Mesenchymal stem cell (in vitro differentiated cells and primary cell): ENCODE data around the gene SIGLEC9.
A peak's percentile ranks its signal among the peaks of the same experiment; 100 is the strongest.

Source experiments
- DNase-seq: peaks from one replicate; pipeline ENCODE4 v3.0.0-alpha.2; 2013
- H2AFZ ChIP-seq: one replicate; pipeline ENCODE4 v1.6.1; 2013; ENCODE audit warnings: low read depth, mild to moderate bottlenecking, control low read depth, inconsistent platforms, low read length, moderate library complexity
- H2AK5ac ChIP-seq: 2 replicates; pipeline ENCODE4 v1.6.1; 2013; ENCODE audit warnings: low read length, moderate library complexity, mild to moderate bottlenecking, inconsistent platforms; ENCODE audit not compliant: severe bottlenecking
- H2BK120ac ChIP-seq: one replicate; pipeline ENCODE4 v1.6.1; 2013; ENCODE audit warnings: low read depth, mild to moderate bottlenecking, inconsistent platforms, low read length, moderate library complexity
- H2BK12ac ChIP-seq, 2 experiments: one replicate each; pipeline ENCODE4 v1.6.1; 2013; ENCODE audit warnings: inconsistent platforms in 2 of 2, low read length in 2 of 2, mild to moderate bottlenecking in 2 of 2, moderate library complexity in 2 of 2, control low read depth in 1 of 2
- H2BK15ac ChIP-seq: one replicate; pipeline ENCODE4 v1.6.1; 2013; ENCODE audit warnings: mild to moderate bottlenecking, low read depth, inconsistent platforms; ENCODE audit not compliant: poor library complexity, severe bottlenecking
- H2BK5ac ChIP-seq: 2 replicates; pipeline ENCODE4 v1.6.1; 2013; ENCODE audit warnings: low read depth, mild to moderate bottlenecking, low read length, control low read depth, inconsistent platforms; ENCODE audit not compliant: poor library complexity, severe bottlenecking
- H3K14ac ChIP-seq, 2 experiments: one replicate each; pipeline ENCODE4 v1.6.1; 2013; ENCODE audit warnings: inconsistent platforms in 2 of 2, low read length in 2 of 2, control low read depth in 1 of 2, mild to moderate bottlenecking in 1 of 2, moderate library complexity in 1 of 2
- H3K18ac ChIP-seq, 2 experiments: one replicate each; pipeline ENCODE4 v1.6.1; 2013; ENCODE audit warnings: inconsistent platforms in 2 of 2, low read length in 2 of 2, control low read depth in 1 of 2, low read depth in 1 of 2, mild to moderate bottlenecking in 1 of 2
- H3K23ac ChIP-seq, 2 experiments: one replicate each; pipeline ENCODE4 v1.6.1; 2013; ENCODE audit warnings: inconsistent platforms in 2 of 2, low read length in 2 of 2, mild to moderate bottlenecking in 2 of 2, moderate library complexity in 2 of 2, control low read depth in 1 of 2
- H3K27ac ChIP-seq: 2 replicates; pipeline ENCODE4 v1.5.1; 2013; ENCODE audit warnings: mild to moderate bottlenecking, moderate library complexity, low read length, control low read depth, inconsistent platforms; ENCODE audit not compliant: poor library complexity, severe bottlenecking
- H3K27me3 ChIP-seq, 2 experiments: 2 replicates each; pipeline versions ENCODE4 v1.6.1 to v1.7.0; 2013; ENCODE audit warnings: low read length in 2 of 2, mild to moderate bottlenecking in 2 of 2, moderate library complexity in 2 of 2, control low read depth in 1 of 2, inconsistent platforms in 1 of 2; ENCODE audit not compliant: control insufficient read depth in 1 of 2, insufficient read depth in 1 of 2
- H3K36me3 ChIP-seq, 2 experiments: 2 replicates each; pipeline versions ENCODE4 v1.6.1 to v1.7.0; 2013; ENCODE audit warnings: low read length in 2 of 2, control low read depth in 1 of 2, inconsistent platforms in 1 of 2, low read depth in 1 of 2, mild to moderate bottlenecking in 1 of 2; ENCODE audit not compliant: insufficient read depth in 2 of 2, control insufficient read depth in 1 of 2
- H3K4ac ChIP-seq, 2 experiments: one replicate each; pipeline ENCODE4 v1.6.1; 2013; ENCODE audit warnings: inconsistent platforms in 2 of 2, low read length in 2 of 2, mild to moderate bottlenecking in 2 of 2, moderate library complexity in 2 of 2, control low read depth in 1 of 2, low read depth in 1 of 2
- H3K4me1 ChIP-seq: 2 replicates; pipeline ENCODE4 v1.6.1; 2013; ENCODE audit warnings: low read depth, low read length, control low read depth; ENCODE audit not compliant: control insufficient read depth, insufficient read depth
- H3K4me2 ChIP-seq: 2 replicates; pipeline ENCODE4 v1.6.1; 2013; ENCODE audit warnings: low read length, mild to moderate bottlenecking, inconsistent platforms; ENCODE audit not compliant: poor library complexity, severe bottlenecking
- H3K4me3 ChIP-seq, 2 experiments: 2 replicates each; pipeline versions ENCODE4 v1.5.1 to v1.7.0; 2013; ENCODE audit warnings: low read length in 2 of 2, mild to moderate bottlenecking in 2 of 2, control low read depth in 1 of 2, low read depth in 1 of 2; ENCODE audit not compliant: insufficient read depth in 1 of 2
- H3K79me1 ChIP-seq: replicated peaks from 2 replicates; pipeline ENCODE4 v1.6.1; 2013; ENCODE audit warnings: mild to moderate bottlenecking, control low read depth, low read length, inconsistent platforms; ENCODE audit not compliant: poor library complexity, severe bottlenecking
- H3K9ac ChIP-seq: 2 replicates; pipeline ENCODE4 v1.7.0; 2013; ENCODE audit warnings: mild to moderate bottlenecking, low read length, moderate library complexity
- H3K9me3 ChIP-seq: 2 replicates; pipeline ENCODE4 v1.7.0; 2013; ENCODE audit warnings: mild to moderate bottlenecking, low read length; ENCODE audit not compliant: control insufficient read depth
- H4K8ac ChIP-seq: one replicate; pipeline ENCODE4 v1.6.1; 2013; ENCODE audit warnings: inconsistent platforms, mild to moderate bottlenecking, low read length, moderate library complexity
- H4K91ac ChIP-seq: one replicate; pipeline ENCODE4 v1.6.1; 2013; ENCODE audit warnings: mild to moderate bottlenecking, low read length, inconsistent platforms
- WGBS: methylation state at CpG from one replicate; pipeline ENCODE4 v1.1.7; 2013; ENCODE audit warnings: mixed read lengths; 5-methylcytosine and 5-hydroxymethylcytosine counted together

Gene SIGLEC9

GRCh38 chr19:51127032-51127431, 2.3 kb downstream of the SIGLEC9 start:
- H3K4me2 ChIP-seq: no peak overlapping the region
- no peak overlapping the region for H2BK120ac ChIP-seq
- no peak overlapping the region for H3K14ac ChIP-seq
- H2AK5ac ChIP-seq: no peak overlapping the region
- H3K27me3 ChIP-seq: peaks cover 0 to 12% of the 10 kb centered on the region in 2 experiments
- H3K79me1 ChIP-seq: no peaks in the 10 kb centered on the region
- H3K36me3 ChIP-seq: no peaks in the 10 kb centered on the region
- no peak overlapping the region for H3K23ac ChIP-seq
- H2AFZ ChIP-seq: no peak overlapping the region
- H4K8ac ChIP-seq: no peak overlapping the region
- peak overlapping the region in 1 of 2 experiments; percentile 34 for H2BK12ac ChIP-seq
- H3K4me3 ChIP-seq: no peak overlapping the region
- no peaks in the 10 kb centered on the region for H3K9me3 ChIP-seq
- no peak overlapping the region for H2BK5ac ChIP-seq
- no peak overlapping the region for H4K91ac ChIP-seq
- peak overlapping the region in 1 of 2 experiments; percentile 44 for H3K4ac ChIP-seq
- peak overlapping the region in 1 of 2 experiments; percentile 68 for H3K18ac ChIP-seq
- no peak overlapping the region for H3K9ac ChIP-seq
- no peaks in the 10 kb centered on the region for H3K4me1 ChIP-seq
- DNase-seq: no peak
- no peak overlapping the region for H3K27ac ChIP-seq
- H2BK15ac ChIP-seq: no peak overlapping the region
- 83% methylated on average over 6 of the region's 6 CpGs for WGBS

- Histone ChIP-seq H2BK5ac (no peak overlapping the region), H3K79me1 (no peaks in the 10 kb centered on the region), H3K23ac (no peak overlapping the region), H2AFZ (no peak overlapping the region), H4K8ac (no peak overlapping the region), H3K4me2 (no peak overlapping the region), H3K4ac (no peak overlapping the region), H3K36me3 (no peaks in the 10 kb centered on the region), H3K18ac (peak overlapping the region in 1 of 2 experiments; percentile 26), H3K27me3 (peaks cover 0 to 12% of the 10 kb centered on the region in 2 experiments), H3K14ac (no peak overlapping the region), H4K91ac (peak overlapping the region; percentile 59), H3K27ac (no peak overlapping the region), H2BK120ac (no peak overlapping the region), H3K4me1 (no peaks in the 10 kb centered on the region), H2BK15ac (no peak overlapping the region), H3K9me3 (no peaks in the 10 kb centered on the region), H2BK12ac (no peak overlapping the region), H2AK5ac (no peak overlapping the region), H3K9ac (no peak overlapping the region), H3K4me3 (no peak overlapping the region)
- 20% methylated on average over 3 of the region's 4 CpGs for WGBS
- peak; percentile 84 for DNase-seq
Observed at GRCh38 chr19:51127755-51128154, 3.0 kb downstream of the SIGLEC9 start.

GRCh38 chr19:51128227-51128626, 3.5 kb downstream of the SIGLEC9 start:
- Histone ChIP-seq H3K27ac (no peak overlapping the region), H2BK5ac (no peak overlapping the region), H3K9ac (no peak overlapping the region), H3K4ac (peak overlapping the region; percentile 10 to 19), H3K79me1 (no peaks in the 10 kb centered on the region), H3K4me2 (no peak overlapping the region), H3K18ac (peak overlapping the region in 1 of 2 experiments; percentile 26), H2AK5ac (no peak overlapping the region), H2BK15ac (no peak overlapping the region), H3K36me3 (no peaks in the 10 kb centered on the region), H4K91ac (peak overlapping the region; percentile 59), H3K14ac (no peak overlapping the region), H3K4me1 (no peaks in the 10 kb centered on the region), H3K23ac (no peak overlapping the region), H3K9me3 (no peaks in the 10 kb centered on the region), H2BK120ac (no peak overlapping the region), H2AFZ (no peak overlapping the region), H2BK12ac (peak overlapping the region in 1 of 2 experiments; percentile 68), H4K8ac (no peak overlapping the region), H3K27me3 (peaks cover 0 to 12% of the 10 kb centered on the region in 2 experiments), H3K4me3 (no peak overlapping the region)
- DNase-seq: no peak
- 85% methylated on average over 7 of the region's 7 CpGs for WGBS

GRCh38 chr19:51129716-51130115, 5.0 kb downstream of the SIGLEC9 start:
- Histone ChIP-seq H3K4ac (no peak overlapping the region), H3K9me3 (peaks cover under 1% of the 10 kb centered on the region), H3K27me3 (peaks cover 0 to 12% of the 10 kb centered on the region in 2 experiments), H3K14ac (no peak overlapping the region), H2AFZ (no peak overlapping the region), H3K23ac (no peak overlapping the region), H3K79me1 (no peaks in the 10 kb centered on the region), H2BK15ac (no peak overlapping the region), H3K36me3 (no peaks in the 10 kb centered on the region), H2AK5ac (no peak overlapping the region), H3K4me3 (no peak overlapping the region), H4K91ac (peak overlapping the region; percentile 54), H3K4me2 (no peak overlapping the region), H3K9ac (no peak overlapping the region), H3K18ac (peak overlapping the region in 1 of 2 experiments; percentile 1), H2BK120ac (no peak overlapping the region), H3K4me1 (no peaks in the 10 kb centered on the region), H3K27ac (no peak overlapping the region), H2BK12ac (no peak overlapping the region), H4K8ac (peak overlapping the region; percentile 32), H2BK5ac (no peak overlapping the region)
- 62% methylated on average over 8 of the region's 8 CpGs for WGBS
- peak; percentile 16 for DNase-seq
